ENCODE results near the gene GCA.

The GCA gene

GRCh38 chr2:162317058-162317742, 26.7 kb upstream of the GCA start:
- peak overlapping the region; percentile 78 for H3K4me3 ChIP-seq (ENCODE audit: control insufficient read depth, low read depth, low read length)
- DNase-seq (ENCODE audit: low read depth) = no peak

GRCh38 chr2:162317861-162318327, 26.0 kb upstream of the GCA start:
- DNase-seq (ENCODE audit: low read depth) = peak; percentile 16
- no peak for TF ChIP-seq CTCF (conservative IDR thresholded peaks at IDR 0.05; ENCODE audit: control insufficient read depth, insufficient read depth, low read depth, low read length)
- peak overlapping the region; percentile 78 for H3K4me3 ChIP-seq (ENCODE audit: control insufficient read depth, low read depth, low read length)

More at GRCh38 chr2:162317058-162317742, 26.7 kb upstream of the GCA start:
- TF ChIP-seq CTCF (conservative IDR thresholded peaks at IDR 0.05; ENCODE audit: control insufficient read depth, insufficient read depth, low read depth, low read length) = no peak

- peak; percentile 86 for DNase-seq (ENCODE audit: low read depth)
- TF ChIP-seq CTCF (conservative IDR thresholded peaks at IDR 0.05; ENCODE audit: control insufficient read depth, insufficient read depth, low read depth, low read length) = peak; percentile 36
- peak within 1 kb of the TSS; percentile 78 for H3K4me3 ChIP-seq (ENCODE audit: control insufficient read depth, low read depth, low read length)
Observed at GRCh38 chr2:162318328-162319180, 25.4 kb upstream of the GCA start, which contains the start of gene IFIH1. Gene IFIH1 (minus strand): TSS chr2:162318684. CDS start chr2:162318307, 377 bp downstream.

- H3K4me3 ChIP-seq (ENCODE audit: control insufficient read depth, low read depth, low read length) = no peak overlapping the region
- TF ChIP-seq CTCF (conservative IDR thresholded peaks at IDR 0.05; ENCODE audit: control insufficient read depth, insufficient read depth, low read depth, low read length) = no peak
- DNase-seq (ENCODE audit: low read depth) = no peak
Observed at GRCh38 chr2:162320864-162321517, 22.9 kb upstream of the GCA start.

- H3K4me3 ChIP-seq (ENCODE audit: control insufficient read depth, low read depth, low read length) = no peak overlapping the region
- DNase-seq (ENCODE audit: low read depth) = no peak
- TF ChIP-seq CTCF (conservative IDR thresholded peaks at IDR 0.05; ENCODE audit: control insufficient read depth, insufficient read depth, low read depth, low read length) = no peak
Observed at GRCh38 chr2:162324953-162325352, 19.0 kb upstream of the GCA start.

GRCh38 chr2:162327134-162327769, 16.7 kb upstream of the GCA start:
- TF ChIP-seq CTCF (conservative IDR thresholded peaks at IDR 0.05; ENCODE audit: control insufficient read depth, insufficient read depth, low read depth, low read length) = peak; percentile 59
- no peak overlapping the region for H3K4me3 ChIP-seq (ENCODE audit: control insufficient read depth, low read depth, low read length)
- peak; percentile 21 for DNase-seq (ENCODE audit: low read depth)

Data from fibroblast of mammary gland (primary cell).